IPS-NIHi7 (cell line): ENCODE data around the gene PDE5A.

Experiments used
- DNase-seq: peaks from one replicate; pipeline ENCODE4 v3.0.0; 2012; ENCODE audit warnings: mixed read lengths; ENCODE audit errors: extremely low spot score

Gene PDE5A

GRCh38 chr4:119521268-119521667 is 107.3 kb downstream of the PDE5A start:
- no peak for DNase-seq

DNA sequence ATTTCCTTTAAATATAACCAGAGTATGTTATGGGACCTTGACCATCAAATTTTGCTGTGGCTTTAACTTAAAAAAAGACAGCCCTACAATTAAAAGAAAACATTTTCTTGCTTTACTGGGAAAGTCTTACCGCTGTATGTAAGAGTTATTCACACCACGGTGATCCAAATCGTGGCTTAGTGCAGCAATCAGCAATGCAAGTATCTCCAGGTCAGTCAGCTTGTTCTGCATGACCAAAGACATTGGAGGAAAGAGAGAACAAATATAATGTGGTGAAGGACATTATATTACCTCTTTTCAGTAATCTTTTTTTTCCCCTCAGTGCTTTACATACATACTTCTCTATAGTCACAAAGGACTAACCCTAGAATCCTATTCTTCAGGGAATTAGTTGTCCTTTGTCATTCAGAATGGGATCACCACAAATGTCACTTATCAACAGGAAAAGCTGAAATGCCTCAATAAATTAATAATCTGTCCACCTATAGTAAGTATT is 109.6 kb downstream of the PDE5A start:
- DNase-seq, result no peak

DNA sequence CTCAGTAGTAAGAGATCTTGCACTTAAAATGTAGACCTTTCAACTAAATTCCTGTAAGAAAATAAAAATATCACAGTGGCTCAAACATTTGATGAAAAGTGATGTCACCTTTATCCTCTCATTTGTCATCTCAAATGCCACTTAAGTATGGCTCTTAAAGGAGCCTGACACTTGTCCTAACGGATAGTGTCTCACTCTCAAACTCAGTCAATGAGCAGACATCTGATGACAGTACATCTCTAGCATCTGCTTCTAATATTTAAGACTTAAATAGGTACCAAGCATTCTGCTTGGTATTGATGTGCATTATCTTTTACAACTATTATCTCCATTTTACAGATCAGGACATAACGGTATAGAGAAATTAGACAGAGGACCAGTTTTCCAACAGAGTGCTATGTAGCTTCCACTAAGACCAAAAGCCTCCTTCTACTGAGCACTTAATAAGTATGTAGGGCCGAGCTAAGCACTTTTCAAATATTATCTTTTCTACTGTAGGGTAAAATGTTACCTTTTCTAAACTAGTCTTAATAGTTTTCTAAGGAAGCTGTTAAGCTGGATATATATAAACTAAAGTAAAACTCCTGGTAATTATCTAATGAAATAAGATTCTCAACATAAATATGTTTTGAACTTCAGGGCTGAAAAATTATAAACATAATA is 110.2 kb downstream of the PDE5A start:
- DNase-seq, result no peak

DNA sequence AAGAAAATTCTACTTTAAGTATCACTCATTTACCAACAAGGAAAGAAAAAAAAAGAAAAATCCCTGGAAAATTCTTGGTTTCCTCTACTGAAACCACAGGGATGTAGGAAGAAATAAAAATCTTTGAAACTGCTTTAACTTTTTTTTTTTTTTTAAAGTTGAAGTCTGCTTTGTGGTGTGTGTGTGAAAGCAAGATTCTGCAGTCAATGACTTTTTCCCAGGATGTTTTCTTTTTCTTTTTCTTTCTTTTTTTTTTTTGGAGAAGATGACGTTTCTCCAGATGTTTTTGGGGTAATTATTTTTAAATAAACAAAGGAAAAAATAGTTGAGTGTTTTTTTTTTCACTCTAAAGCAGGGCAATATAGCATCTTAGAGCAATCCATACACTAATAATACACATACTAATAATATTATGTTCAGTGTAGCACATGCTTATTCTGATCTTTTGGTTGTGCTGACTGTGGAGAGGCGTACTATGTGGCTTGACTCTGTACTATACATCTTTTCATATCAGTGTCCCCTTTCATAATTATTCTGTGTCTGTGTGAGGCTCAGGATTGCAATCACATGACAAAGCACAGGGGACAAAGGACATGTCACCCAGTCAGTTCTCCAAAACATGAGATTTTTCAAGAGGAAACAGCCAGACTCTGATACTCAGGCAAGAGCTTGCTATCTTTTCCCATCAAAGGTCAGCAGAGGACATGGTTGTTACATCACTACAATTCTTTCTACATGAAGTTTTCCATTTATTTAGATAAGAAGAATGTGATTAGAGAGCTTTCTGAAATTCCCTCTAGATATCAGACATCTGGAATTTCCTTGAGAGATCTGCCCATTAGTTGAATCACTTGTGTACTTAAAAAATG is 111.0 kb downstream of the PDE5A start:
- DNase-seq, result no peak

DNA sequence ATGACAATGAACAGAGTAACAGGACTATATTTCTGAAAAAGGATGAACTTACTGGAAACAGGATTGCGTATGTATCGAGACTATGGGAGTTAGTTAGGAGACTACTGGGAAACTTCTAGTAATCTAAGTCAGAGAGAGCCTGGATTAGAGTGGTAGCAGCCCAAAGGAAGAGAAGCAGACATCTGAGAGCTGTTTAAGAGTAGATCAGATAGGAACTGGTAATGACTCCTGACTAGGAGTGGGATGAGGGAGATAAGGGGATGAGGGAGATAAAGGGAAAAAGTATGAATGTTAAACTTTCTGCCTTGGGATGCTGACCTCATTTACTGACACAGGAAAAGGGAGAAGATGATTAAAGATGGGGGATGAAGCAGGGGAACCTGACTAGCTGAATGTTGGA is 116.2 kb downstream of the PDE5A start:
- no peak for DNase-seq

DNA sequence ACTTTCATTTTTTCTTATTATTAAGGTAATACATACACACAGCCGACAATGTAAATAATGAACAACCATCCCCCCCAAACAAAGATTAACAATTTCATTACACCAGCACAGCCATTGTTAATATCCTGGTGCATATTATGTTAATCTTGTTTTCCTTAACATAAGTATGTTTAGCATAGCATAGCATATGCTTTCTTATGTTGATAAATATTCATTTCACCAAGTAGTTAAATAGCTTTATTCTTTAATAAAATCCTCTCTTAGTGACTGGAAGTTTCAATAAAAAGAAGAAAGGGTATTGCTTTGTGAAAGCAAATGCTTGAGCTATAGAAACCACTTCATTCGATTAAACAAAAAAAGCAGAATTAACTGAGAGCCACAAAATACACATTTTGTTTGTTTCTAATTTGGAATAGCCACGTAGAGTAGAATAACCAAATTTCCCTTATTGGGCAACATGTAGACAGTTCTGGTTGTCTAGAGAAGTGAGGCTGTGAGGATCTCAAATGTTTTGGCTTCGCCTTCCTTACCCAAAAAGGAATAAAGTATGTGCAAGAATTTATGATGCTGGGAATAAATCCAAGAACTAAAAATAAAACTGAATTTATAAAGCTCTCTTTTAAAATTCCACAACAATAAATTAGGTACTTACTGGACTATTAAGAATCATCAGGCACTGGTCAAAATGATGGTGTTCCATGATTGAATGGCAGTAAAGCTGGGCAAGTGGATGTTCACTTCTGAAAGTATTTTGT is 118.0 kb downstream of the PDE5A start:
- no peak for DNase-seq

- DNase-seq, result no peak
Observed at GRCh38 chr4:119508281-119508680, 120.3 kb downstream of the PDE5A start.

- no peak for DNase-seq
Observed at GRCh38 chr4:119506806-119507205, 121.8 kb downstream of the PDE5A start.

GRCh38 chr4:119504616-119505015 is 124.0 kb downstream of the PDE5A start:
- DNase-seq, result no peak

- no peak for DNase-seq
Observed at GRCh38 chr4:119501740-119502139, 126.9 kb downstream of the PDE5A start.

- no peak for DNase-seq
Observed at GRCh38 chr4:119498527-119498926, 130.1 kb downstream of the PDE5A start.

DNA sequence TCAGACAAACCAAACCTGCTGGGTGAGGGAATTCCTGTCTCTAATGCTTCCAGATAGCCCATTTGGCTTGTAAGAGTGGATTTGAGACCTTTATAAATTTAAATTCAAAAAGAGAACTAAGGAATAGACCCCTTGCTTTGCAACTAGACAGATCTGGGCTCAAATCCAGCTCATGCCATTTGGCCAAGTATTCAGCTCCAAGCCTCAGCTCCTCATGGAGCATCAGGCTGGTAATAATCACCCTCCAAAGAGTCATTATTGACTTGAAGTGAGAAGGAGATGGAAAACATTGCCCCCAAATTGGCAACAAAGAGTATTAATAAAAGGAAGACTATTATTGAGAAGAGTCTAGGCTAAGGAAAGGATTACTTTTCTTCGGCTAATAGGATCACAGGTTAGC is 134.7 kb downstream of the PDE5A start:
- DNase-seq, result no peak

DNA sequence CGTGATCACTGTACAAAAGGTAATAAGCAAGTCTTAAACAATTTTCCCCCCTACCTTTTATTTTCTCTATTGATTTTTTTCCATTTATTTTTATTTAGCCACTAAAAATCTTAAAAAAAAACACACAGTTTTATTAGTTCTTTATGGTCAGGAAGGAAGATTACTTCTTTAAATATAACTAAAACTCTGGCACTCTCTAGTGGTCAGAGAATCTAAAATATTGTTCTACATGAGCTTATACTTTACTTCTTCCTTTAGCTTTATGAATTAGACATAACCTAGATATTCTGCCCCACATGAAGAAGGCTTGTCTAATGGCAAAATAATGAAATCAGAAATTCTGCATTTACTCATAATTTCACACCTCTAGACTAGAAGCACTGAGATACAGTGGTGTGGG is 135.2 kb downstream of the PDE5A start:
- DNase-seq, result no peak

DNA sequence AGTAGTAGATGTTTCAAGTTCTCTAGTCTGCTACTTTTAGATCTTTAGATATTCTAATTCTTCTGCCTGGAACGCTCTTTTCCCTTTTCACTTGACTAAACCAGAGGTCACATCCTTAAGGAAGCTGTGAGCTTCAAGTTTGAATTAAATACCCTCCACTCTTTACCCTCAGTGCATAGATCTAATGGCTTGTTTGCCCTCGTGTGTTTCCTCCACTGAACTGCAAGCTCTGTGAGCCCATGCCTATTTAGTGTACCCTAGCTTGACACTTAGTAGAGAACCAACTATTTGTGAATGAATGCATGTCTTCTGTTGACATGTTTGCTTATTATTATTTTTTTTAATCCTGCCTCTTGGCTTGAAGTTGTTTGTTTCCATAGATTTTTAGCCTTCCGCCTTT is 138.3 kb downstream of the PDE5A start:
- peak; percentile 21 for DNase-seq

- DNase-seq, result no peak
Observed at GRCh38 chr4:119489305-119489704, 139.3 kb downstream of the PDE5A start.

DNA sequence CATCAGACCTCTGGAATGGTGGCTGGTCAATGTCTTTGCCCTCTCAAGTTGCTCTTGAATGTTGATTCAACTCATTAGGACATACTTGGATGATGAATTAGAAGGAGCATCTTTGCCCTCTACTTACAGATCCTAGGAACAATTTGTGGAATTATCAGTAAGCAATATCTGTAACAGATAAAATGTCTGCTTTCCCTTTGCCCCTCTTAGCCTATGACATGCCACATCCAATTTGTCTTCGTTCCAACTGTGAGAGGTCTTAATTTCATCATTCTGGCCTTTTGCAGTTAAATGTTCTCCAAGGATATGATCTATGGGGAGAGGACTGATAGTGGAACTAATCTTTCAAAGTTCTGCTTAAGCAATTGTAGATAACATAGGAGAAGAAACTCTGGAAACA is 148.3 kb downstream of the PDE5A start:
- DNase-seq, result no peak

DNA sequence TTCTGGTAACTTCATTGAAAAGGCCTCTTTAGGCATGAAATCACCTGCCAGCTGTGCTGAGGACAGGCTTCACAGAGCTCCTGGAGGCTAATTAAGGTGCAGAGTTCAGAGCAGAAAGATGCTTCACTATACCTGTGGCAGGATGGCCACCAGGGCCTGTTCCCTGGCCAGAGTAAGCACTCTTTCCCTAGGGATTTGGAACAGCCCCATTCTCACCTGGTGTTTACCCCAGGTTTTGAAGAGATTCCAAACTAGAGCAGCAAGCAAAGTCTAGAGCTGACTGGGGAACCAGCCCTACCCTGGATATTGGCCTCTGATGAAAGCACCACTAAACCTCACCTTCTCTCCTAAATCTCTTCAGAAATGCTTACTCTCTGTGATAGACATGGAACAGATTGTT is 148.8 kb downstream of the PDE5A start:
- DNase-seq, result no peak

- no peak for DNase-seq
Observed at GRCh38 chr4:119479180-119479808, 149.3 kb downstream of the PDE5A start.

- no peak for DNase-seq
Observed at GRCh38 chr4:119478446-119479179, 150.0 kb downstream of the PDE5A start.

DNA sequence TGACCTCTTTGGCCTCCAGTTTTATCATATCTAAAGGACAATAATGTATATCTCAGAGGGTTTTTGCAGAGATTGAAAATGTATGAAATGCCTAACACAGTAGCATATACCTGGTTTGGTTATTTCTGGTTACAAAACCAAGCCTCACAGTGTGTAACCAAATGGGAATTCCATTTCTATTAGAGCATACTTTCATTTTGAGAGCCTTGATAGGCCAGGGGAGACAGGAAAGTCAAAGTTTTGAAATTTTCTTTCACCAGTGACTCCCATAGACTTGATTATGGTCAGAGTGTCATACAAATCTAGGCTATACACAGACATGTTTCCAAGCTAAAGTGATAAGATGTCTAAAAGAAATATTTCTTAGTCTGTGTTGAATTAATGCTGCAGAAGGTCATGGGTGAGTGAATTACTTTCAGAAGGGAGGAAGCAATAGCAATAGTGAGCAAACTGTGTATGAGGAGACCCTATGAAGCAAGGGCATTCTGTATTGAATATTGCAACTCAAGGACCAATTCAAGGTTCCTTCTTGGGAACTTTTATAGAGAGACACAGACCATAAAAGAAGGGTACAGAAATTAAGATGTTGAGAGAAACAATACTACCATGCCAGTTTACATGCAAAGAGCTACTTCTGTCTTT is 151.1 kb downstream of the PDE5A start:
- DNase-seq, result no peak

DNA sequence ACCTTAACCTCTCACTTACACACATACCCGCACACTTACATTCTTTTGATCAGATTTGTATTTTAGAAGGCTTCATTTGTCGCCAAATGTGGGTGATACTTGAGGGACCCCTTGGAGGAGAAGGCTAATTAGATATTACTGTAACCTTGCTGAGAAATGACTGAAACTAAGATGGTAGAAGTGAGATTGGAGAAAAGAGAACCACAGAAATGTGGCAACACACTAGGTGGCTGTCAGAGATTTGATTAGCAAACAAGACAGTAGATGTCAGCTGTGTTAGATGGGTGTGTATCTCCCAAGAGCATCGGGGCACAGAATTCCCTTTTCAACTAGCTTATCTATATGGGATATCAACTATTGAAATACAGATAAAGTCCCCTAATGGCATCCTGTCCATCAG is 157.3 kb downstream of the PDE5A start:
- DNase-seq, result no peak
